Keratinocyte (primary cell): ENCODE measurements around the gene LRRC2. TPM values are rescaled to one million over a fixed set of nuclear protein-coding genes. Genes with fewer than 3 reads are reported as not detected.
A peak's percentile ranks its signal among the peaks of the same experiment; 100 is the strongest.

Experiments
- DNase-seq: peaks from one replicate; pipeline ENCODE4 v3.0.0-alpha.2; 2011; ENCODE audit warnings: low read depth, missing footprints, low spot score
- FAIRE-seq: peaks from 2 replicates; lab custom pipeline; 2011; peaks lifted over from hg19 to GRCh38; lab: Jason Lieb, UNC
- H2AFZ ChIP-seq: 2 replicates; pipeline ENCODE4 v1.6.0; 2012; ENCODE audit warnings: low read length, control low read depth, inconsistent platforms; ENCODE audit not compliant: control insufficient read depth
- H3K27ac ChIP-seq: 2 replicates; pipeline ENCODE4 v1.5.1; 2011; ENCODE audit warnings: low read length; ENCODE audit not compliant: control insufficient read depth, insufficient read depth
- H3K27me3 ChIP-seq: 3 replicates; pipeline ENCODE4 v1.6.0; 2011; ENCODE audit warnings: low read length; ENCODE audit not compliant: control insufficient read depth, insufficient read depth; ENCODE audit errors: extremely low read depth
- H3K36me3 ChIP-seq, 2 experiments: 2 replicates in 1 of 2; 3 replicates in 1 of 2; pipeline ENCODE4 v1.5.1; 2011; ENCODE audit warnings: low read length in 2 of 2, mild to moderate bottlenecking in 1 of 2; ENCODE audit not compliant: control insufficient read depth in 2 of 2, insufficient read depth in 2 of 2; ENCODE audit errors: extremely low read depth in 1 of 2
- H3K4me1 ChIP-seq: 3 replicates; pipeline ENCODE4 v1.5.1; 2011; ENCODE audit warnings: low read length; ENCODE audit not compliant: control insufficient read depth, insufficient read depth; ENCODE audit errors: extremely low read depth
- H3K4me2 ChIP-seq: 3 replicates; pipeline ENCODE4 v1.6.0; 2011; ENCODE audit warnings: low read depth, low read length; ENCODE audit not compliant: control insufficient read depth, insufficient read depth; ENCODE audit errors: extremely low read depth
- H3K4me3 ChIP-seq, 3 experiments: fragments of 200-600 bp in 1 of 3; sonication (generic) in 1 of 3; 2 replicates in 2 of 3; 3 replicates in 1 of 3; pipeline ENCODE4 v1.5.1; 2011 to 2016; ENCODE audit warnings: low read length in 3 of 3, mild to moderate bottlenecking in 3 of 3, control low read depth in 2 of 3, inconsistent platforms in 1 of 3, low read depth in 1 of 3, mixed read lengths in 1 of 3, mixed run types in 1 of 3, moderate library complexity in 1 of 3; ENCODE audit not compliant: control insufficient read depth in 2 of 3, insufficient read depth in 2 of 3; ENCODE audit errors: extremely low read depth in 1 of 3
- H3K79me2 ChIP-seq: 2 replicates; pipeline ENCODE4 v1.6.0; 2012; ENCODE audit warnings: low read length; ENCODE audit not compliant: control insufficient read depth, insufficient read depth
- H3K9ac ChIP-seq: 3 replicates; pipeline ENCODE4 v1.6.0; 2011; ENCODE audit warnings: low read length; ENCODE audit not compliant: control insufficient read depth, insufficient read depth; ENCODE audit errors: extremely low read depth
- H3K9me1 ChIP-seq: 3 replicates; pipeline ENCODE4 v1.6.0; 2011; ENCODE audit warnings: low read length; ENCODE audit not compliant: control insufficient read depth, insufficient read depth; ENCODE audit errors: extremely low read depth
- H3K9me3 ChIP-seq: 2 replicates; pipeline ENCODE4 v1.5.1; 2012; ENCODE audit warnings: low read depth, low read length; ENCODE audit not compliant: control insufficient read depth
- H4K20me1 ChIP-seq: 3 replicates; pipeline ENCODE4 v1.6.0; 2011; ENCODE audit warnings: low read length; ENCODE audit not compliant: control insufficient read depth, insufficient read depth; ENCODE audit errors: extremely low read depth
- EZH2 ChIP-seq: IDR thresholded peaks from one replicate; pipeline ENCODE4 v1.6.1; 2012; ENCODE audit warnings: inconsistent platforms, mild to moderate bottlenecking, low read length, moderate library complexity
- dilution Hi-C: fragments of 300-500 bp; cut with MboI; formaldehyde crosslinking; loops from one replicate; pipeline ENCODE4 v1.7.0; 2020; ENCODE audit warnings: low sequenced_read_pairs; ENCODE audit not compliant: extremely low pct_ligation_motif_present
- polyA plus RNA-seq, 5 experiments: library from polyadenylated mRNA; depleted of rRNA in 3 of 5; stranded (reverse) in 3 of 5; stranded (forward) in 1 of 5; unstranded in 1 of 5; fragments of >200 nt; gene quantifications; 1 replicate in 1 of 5; 2 replicates in 3 of 5; 3 replicates in 1 of 5; pipeline versions ENCODE4 v1.2.1 to v1.2.3, GENCODE V29; 2011 to 2012; ENCODE audit warnings: missing spikeins in 2 of 5, low read depth in 1 of 5, low replicate concordance in 1 of 5
- TF ChIP-seq, protein P1 (sequence below), 3 experiments: IDR thresholded peaks in 1 of 3; conservative IDR thresholded peaks in 1 of 3; optimal IDR thresholded peaks in 1 of 3; 2 replicates in 2 of 3; 3 replicates in 1 of 3; pipeline versions ENCODE3 to v1.5.1; 2011; ENCODE audit warnings: low read length in 3 of 3, mild to moderate bottlenecking in 3 of 3, moderate library complexity in 2 of 3, control low read depth in 1 of 3, inconsistent platforms in 1 of 3; ENCODE audit not compliant: insufficient read depth in 2 of 3; ENCODE audit errors: extremely low read depth in 1 of 3

LRRC2 gene
- polyA plus RNA-seq, 1 donor (not counting 4 experiments of a cell fraction or from before 2014, with no cell fraction given): 0.51 TPM

DNA sequence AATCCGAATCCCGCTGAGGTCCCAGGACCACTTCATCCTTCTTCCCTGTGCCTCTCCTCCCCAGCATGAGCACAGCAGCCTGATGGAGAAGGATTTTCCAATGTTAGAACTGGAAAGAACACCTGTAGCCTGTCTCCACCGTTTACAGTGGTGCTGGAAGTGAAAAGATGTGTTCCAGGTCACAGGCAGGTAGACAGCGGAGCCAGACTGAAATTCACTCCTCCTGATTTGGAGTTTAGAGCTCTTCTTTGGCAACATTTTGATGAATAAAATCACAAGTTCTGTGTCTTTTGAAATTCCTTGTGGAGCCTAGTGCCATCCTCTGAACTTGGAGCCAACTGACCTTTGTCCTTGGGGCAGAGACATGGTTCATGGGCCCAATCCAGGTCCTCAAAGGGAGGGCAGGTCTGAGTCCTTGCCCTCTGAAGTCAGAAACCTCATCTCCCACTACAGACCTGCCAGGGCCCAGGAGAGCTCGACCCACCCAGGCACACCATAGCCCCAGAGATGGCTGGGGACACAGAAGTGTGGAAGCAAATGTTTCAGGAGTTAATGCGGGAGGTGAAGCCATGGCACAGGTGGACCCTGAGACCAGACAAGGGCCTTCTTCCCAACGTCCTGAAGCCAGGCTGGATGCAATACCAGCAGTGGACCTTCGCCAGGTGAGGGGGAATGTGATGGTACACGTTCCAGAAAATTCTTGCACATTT, 68.4 kb downstream of the LRRC2 start, which contains the start of gene RTP3:
Gene RTP3, plus strand, starts transcription at position 421 of the 710 bp plus-strand sequence. Its CDS starts 87 bp downstream, at position 508.
- dilution Hi-C loops: loop anchor here (25.0 kb wide), 1 partner anchor 140 kb away; no protein-coding TSS in a partner anchor

GRCh38 chr3:46496746-46497555, 69.2 kb downstream of the LRRC2 start:
- Histone ChIP-seq H2AFZ (no peak overlapping the region), H3K4me1 (peaks cover 17% of the 10 kb centered on the region), H4K20me1 (no peaks in the 10 kb centered on the region), H3K4me2 (no peak overlapping the region), H3K79me2 (no peaks in the 10 kb centered on the region), H3K9ac (no peak overlapping the region), H3K9me3 (no peaks in the 10 kb centered on the region), H3K9me1 (no peaks in the 10 kb centered on the region), H3K4me3 (no peak overlapping the region), H3K27me3 (no peaks in the 10 kb centered on the region), H3K27ac (no peak overlapping the region), H3K36me3 (no peaks in the 10 kb centered on the region)
- TF ChIP-seq, protein P1, sequence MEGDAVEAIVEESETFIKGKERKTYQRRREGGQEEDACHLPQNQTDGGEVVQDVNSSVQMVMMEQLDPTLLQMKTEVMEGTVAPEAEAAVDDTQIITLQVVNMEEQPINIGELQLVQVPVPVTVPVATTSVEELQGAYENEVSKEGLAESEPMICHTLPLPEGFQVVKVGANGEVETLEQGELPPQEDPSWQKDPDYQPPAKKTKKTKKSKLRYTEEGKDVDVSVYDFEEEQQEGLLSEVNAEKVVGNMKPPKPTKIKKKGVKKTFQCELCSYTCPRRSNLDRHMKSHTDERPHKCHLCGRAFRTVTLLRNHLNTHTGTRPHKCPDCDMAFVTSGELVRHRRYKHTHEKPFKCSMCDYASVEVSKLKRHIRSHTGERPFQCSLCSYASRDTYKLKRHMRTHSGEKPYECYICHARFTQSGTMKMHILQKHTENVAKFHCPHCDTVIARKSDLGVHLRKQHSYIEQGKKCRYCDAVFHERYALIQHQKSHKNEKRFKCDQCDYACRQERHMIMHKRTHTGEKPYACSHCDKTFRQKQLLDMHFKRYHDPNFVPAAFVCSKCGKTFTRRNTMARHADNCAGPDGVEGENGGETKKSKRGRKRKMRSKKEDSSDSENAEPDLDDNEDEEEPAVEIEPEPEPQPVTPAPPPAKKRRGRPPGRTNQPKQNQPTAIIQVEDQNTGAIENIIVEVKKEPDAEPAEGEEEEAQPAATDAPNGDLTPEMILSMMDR (optimal IDR thresholded peaks at IDR 0.05 in 1 of 3, IDR thresholded peaks at IDR 0.05 in 1 of 3, conservative IDR thresholded peaks at IDR 0.05 in 1 of 3; ENCODE audit: extremely low read depth in 1 of 3, insufficient read depth in 2 of 3, low read length in 3 of 3): peak; percentile 27 to 56 (median 37)
- no peak for TF ChIP-seq EZH2
- DNase-seq (no peak), FAIRE-seq (no peak)
- dilution Hi-C loops: loop anchor here (25.0 kb wide), 1 partner anchor 140 kb away; no protein-coding TSS in a partner anchor

More for the DNA sequence above, 68.4 kb downstream of the LRRC2 start, which contains the start of gene RTP3:
- Histone ChIP-seq H3K27ac (no peak within 1 kb of the TSS), H3K9me3 (no peaks in the 10 kb centered on the region), H3K4me3 (no peak within 1 kb of the TSS), H3K36me3 (no peaks in the 10 kb centered on the region), H3K79me2 (no peaks in the 10 kb centered on the region), H3K9me1 (no peaks in the 10 kb centered on the region), H2AFZ (no peak within 1 kb of the TSS), H3K27me3 (no peaks in the 10 kb centered on the region), H4K20me1 (no peaks in the 10 kb centered on the region), H3K4me2 (no peak within 1 kb of the TSS), H3K9ac (no peak within 1 kb of the TSS), H3K4me1 (peaks cover 15% of the 10 kb centered on the region)
- FAIRE-seq (no peak), DNase-seq (no peak)
- no peak for TF ChIP-seq EZH2
- TF ChIP-seq, protein P1 (optimal IDR thresholded peaks at IDR 0.05 in 1 of 3, IDR thresholded peaks at IDR 0.05 in 1 of 3, conservative IDR thresholded peaks at IDR 0.05 in 1 of 3; ENCODE audit: extremely low read depth in 1 of 3, insufficient read depth in 2 of 3, low read length in 3 of 3): no peak
